ENCODE data around the gene CENATAC.

DNA sequence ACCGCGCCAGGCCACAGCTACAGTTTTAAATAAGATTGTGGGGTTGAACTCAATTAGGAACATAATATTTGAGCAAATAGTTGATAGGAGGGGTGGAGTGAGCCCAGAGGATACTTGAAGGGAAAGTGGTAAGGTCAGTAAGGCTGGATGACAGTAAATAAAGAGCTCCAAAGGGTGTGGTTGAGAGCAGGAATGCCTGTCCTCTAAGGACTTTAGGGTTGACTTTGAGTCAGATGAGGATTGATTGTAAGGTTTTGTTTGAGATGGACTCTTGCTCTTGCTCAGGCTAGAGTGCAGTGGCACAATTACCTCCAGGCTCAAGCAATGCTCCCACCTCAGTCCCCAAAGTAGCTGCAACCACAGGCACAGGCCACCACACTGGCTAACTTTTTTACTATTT is 24.0 kb upstream of the CENATAC start:
- TF ChIP-seq GATA2 (IDR thresholded peaks at IDR 0.05; ENCODE audit: low read depth, low read length) (no peak), GATA3 (IDR thresholded peaks at IDR 0.05; ENCODE audit: low read depth, low read length) (no peak)

Measured in SH-SY5Y (cell line).